B cell (primary cell): Measurements from ENCODE around the gene CEP95.

Experiments
- CTCF ChIP-seq: fragments of 200-600 bp; IDR thresholded peaks from one replicate; pipeline ENCODE4 v1.8.0; 2022; ENCODE audit warnings: antibody characterized with exemption, mild to moderate bottlenecking
- EZH2 ChIP-seq: IDR thresholded peaks from 2 replicates; pipeline ENCODE4 v1.6.1; 2012; ENCODE audit warnings: borderline replicate concordance, low read depth, mild to moderate bottlenecking, moderate library complexity, low read length; ENCODE audit not compliant: insufficient read depth, poor library complexity, severe bottlenecking

DNA sequence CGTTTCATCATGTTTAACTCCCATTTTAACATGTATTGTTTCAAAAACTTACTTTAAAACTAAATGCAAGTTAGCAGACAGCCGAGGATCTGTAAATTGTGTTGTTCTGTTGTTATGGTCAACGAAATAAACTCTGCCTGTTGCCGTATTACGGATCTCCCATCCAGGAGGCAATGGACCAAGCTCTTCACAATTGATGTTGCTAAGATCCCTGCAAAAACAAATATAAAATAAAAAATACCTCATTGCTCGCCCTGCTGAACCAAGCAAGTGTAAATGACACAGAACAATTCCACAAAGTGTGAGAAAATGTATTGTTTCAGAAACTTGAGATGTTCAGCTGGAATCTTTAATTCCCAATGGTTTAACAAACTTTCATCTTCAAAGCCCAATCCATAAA, 65.0 kb downstream of the CEP95 start:
- TF ChIP-seq CTCF = no peak
- TF ChIP-seq EZH2 = no peak
